Endothelial cell of hepatic sinusoid (primary cell): ENCODE measurements around the gene SPINT4.
"Not testable (repeated sequence)": the region's sequence is repeated elsewhere in the genome, so short reads cannot be mapped to it uniquely, and the experiment has no call there.

ENCODE experiments used
- in situ Hi-C: cut with HindIII; loops from 2 replicates; pipeline ENCODE4 v1.10.0; 2017; ENCODE audit warnings: low sequenced_read_pairs

SPINT4 gene

GRCh38 chr20:45722047-45722446 is at the start of gene SPINT4:
TSS of gene SPINT4 (plus strand) at chr20:45722347. CDS start at chr20:45722368, 21 bp downstream.
- in situ Hi-C loops = loop anchor here (25.0 kb wide), 1 partner anchor 235 kb away; no protein-coding TSS in a partner anchor

- in situ Hi-C loops = no loop called here
These were observed 49.4 kb upstream of the SPINT4 start for GRCh38 chr20:45672765-45673164.

GRCh38 chr20:45679650-45680049 is 42.5 kb upstream of the SPINT4 start:
- in situ Hi-C loops = loop anchor here (10.0 kb wide), 1 partner anchor 85 kb away; no protein-coding TSS in a partner anchor

- in situ Hi-C loops = loop anchor here (10.0 kb wide), 1 partner anchor 91 kb away; no protein-coding TSS in a partner anchor
These were observed 36.3 kb upstream of the SPINT4 start for GRCh38 chr20:45685896-45686295.

DNA sequence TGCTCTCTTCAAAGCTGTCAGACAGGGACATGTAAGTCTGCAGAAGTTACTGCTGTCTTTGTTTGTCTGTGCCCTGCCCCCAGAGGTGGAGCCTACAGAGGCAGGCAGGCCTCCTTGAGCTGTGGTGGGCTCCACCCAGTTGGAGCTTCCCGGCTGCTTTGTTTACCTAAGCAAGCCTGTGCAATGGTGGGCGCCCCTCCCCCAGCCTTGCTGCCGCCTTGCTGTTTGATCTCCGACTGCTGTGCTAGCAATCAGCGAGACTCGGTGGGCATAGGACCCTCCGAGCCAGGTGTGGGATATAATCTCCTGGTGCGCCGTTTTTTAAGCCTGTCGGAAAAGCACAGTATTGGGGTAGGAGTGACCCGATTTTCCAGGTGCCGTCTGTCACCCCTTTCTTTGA is 28.8 kb upstream of the SPINT4 start:
- in situ Hi-C loops = not testable (repeated sequence)

GRCh38 chr20:45695496-45695895 is 26.7 kb upstream of the SPINT4 start:
- in situ Hi-C loops = no loop called here

DNA sequence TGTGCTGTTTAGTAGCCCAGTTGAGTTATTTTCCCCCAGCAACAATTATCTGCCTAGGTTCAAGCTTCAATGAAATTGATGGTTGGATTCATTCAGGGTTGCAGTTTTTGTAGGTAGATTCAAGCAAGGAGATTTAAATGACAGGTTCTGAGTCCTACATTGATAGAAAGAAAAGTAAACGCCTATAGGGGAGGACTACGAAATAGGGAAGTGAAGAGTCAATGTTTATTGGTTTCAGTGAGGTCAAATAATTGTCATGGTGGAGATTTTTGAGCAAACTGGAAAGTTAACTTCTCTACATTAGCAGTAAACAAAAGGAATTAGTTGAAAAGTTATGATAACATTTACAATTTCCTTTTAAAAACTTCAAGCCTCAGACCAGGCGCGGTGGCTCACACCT is 21.0 kb upstream of the SPINT4 start:
- in situ Hi-C loops = loop anchor here (25.0 kb wide), 1 partner anchor 214 kb away; no protein-coding TSS in a partner anchor

DNA sequence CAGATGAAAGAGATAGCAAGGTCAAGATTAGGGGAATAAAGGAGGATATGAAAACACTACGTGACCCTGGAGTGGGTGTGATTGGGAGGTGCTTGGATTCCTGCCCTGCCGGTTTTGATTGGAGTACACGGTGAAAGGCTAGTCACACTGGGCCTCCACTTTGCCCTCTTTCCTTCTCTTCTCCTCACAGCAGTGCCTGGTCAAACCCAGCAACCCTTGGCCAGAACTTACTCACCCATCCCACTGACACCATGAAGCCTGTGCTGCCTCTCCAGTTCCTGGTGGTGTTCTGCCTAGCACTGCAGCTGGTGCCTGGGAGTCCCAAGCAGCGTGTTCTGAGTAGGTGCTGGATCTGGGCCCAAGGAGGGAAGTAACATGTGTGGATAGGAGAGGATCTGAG is 20.3 kb upstream of the SPINT4 start, which contains the start of gene WFDC13:
Gene WFDC13, plus strand, starts transcription at position 166 of the 400 bp plus-strand sequence. Its CDS starts 86 bp downstream, at position 252.
- in situ Hi-C loops = loop anchor here (25.0 kb wide), 1 partner anchor 215 kb away; no protein-coding TSS in a partner anchor

DNA sequence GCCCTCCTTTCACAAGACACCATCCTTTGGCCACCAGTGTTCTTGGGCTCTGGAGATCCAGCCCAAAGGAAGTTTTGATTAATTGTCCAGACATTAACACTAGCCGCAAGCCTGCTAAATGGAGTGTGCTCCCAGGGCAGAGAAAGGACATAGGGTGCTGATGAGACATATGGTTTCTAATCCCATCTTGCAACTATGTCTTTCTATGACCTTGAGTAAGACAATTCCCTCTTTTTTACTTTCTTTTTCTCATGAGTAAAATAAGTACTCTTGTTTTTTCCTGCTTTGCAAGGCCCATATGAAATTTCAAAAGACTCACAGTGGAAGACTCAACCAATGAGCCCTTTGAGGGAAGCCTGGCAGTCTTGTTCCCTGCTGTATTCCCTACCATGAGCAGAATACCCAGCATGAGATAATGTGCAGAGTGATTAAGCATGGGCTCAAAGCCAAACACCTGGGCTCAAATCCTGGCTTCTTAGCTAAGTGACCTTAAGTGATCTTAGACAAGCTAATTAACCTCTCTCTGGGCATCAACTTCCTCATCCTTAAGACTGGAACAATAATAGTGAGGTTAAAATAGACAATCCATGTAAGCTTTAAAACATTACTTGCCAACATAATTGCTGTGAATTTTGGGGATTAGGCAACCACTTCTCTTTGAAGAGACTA is 17.0 kb upstream of the SPINT4 start, which contains the start of gene WFDC10B:
Gene WFDC10B, minus strand, starts transcription at position 51 of the 669 bp plus-strand sequence. CDS start 19,027 bp downstream, outside the sequence.
- in situ Hi-C loops = loop anchor here (25.0 kb wide), 1 partner anchor 218 kb away; no protein-coding TSS in a partner anchor

GRCh38 chr20:45716141-45716688 is 5.9 kb upstream of the SPINT4 start:
- in situ Hi-C loops = loop anchor here (25.0 kb wide), 1 partner anchor 229 kb away; no protein-coding TSS in a partner anchor

GRCh38 chr20:45725134-45725533 is 3.0 kb downstream of the SPINT4 start:
- in situ Hi-C loops = no loop called here

- in situ Hi-C loops = no loop called here
These were observed 4.9 kb downstream of the SPINT4 start for GRCh38 chr20:45727044-45727443.

GRCh38 chr20:45732199-45732598 is 10.1 kb downstream of the SPINT4 start:
- in situ Hi-C loops = no loop called here

- in situ Hi-C loops = no loop called here
These were observed 13.4 kb downstream of the SPINT4 start for GRCh38 chr20:45735552-45735951.

DNA sequence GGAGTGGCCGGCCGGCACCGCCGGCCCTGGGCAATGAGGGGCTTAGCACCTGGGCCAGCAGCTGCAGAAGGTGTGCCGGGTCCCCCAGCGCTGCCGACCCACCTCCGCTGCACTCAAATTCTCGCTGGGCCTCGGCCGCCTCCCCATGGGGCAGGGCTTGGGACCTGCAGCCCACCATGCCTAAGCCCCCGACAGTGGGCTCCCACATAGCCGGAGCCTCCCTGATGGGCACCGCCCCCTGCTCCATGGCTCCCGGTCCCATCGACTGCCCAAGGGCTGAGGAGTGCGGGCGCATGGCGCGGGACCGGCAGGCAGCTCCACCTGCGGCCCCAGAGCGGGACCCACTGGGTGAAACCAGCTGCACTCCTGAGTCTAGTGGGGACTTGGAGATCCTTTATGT is 13.8 kb downstream of the SPINT4 start:
- in situ Hi-C loops = no loop called here

DNA sequence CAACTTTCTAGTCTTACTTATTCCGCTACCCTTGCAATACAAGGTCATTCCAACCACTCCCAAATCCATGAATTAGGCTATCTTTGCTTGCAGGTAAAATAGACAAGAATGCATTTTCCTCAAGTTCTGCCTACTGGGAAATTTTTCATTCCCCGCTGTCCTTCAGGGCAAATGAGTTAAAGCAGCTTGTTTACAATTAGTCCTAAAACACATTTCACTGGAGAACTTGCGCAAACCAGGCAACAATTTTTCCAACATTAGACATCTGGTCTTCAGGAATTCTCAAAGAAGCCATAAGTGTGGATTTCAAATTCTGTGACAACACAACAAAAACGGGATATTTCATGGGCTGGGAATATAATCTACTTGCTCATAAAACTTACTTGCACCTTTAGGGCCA is 20.4 kb downstream of the SPINT4 start:
- in situ Hi-C loops = no loop called here

GRCh38 chr20:45745015-45745414 is 22.9 kb downstream of the SPINT4 start:
- in situ Hi-C loops = no loop called here

DNA sequence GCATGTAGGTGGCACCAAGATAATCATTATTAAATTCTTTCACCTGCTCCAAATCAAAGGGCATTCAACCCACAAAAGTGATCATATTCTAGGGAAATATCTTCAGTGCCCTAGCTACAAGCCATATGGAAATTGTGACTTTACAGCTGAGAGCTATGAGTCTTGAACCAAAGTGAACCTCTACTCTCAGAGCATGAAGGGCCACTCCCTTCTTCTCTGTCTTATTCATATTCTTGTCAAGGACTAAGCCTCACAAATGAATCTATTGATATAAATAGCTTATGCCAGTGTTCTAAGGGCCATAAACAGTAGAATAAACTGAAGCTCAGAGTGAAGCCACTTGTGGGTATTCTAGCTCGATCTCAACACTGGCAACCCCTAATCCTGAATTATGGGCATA is 29.6 kb downstream of the SPINT4 start:
- in situ Hi-C loops = no loop called here

GRCh38 chr20:45752746-45753145 is 30.6 kb downstream of the SPINT4 start:
- in situ Hi-C loops = no loop called here

- in situ Hi-C loops = no loop called here
These were observed 35.9 kb downstream of the SPINT4 start for GRCh38 chr20:45758096-45758495.

DNA sequence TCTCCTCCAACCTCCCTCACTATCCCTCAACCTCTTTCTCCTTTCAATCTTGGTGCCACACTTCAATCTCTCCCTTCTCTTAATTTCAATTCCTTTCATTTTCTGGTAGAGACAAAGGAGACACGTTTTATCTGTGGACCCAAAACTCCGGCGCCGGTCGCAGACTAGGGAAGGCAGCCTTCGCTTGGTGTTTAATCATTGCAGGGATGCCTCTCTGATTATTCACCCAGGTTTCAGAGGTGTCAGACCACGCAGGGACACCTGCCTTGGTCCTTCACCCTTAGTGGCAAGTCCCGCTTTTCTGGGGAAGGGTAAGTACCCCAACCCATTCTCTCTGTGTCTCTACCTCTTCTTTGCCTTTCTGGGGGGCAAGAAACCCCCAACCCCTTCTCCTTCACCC is 37.8 kb downstream of the SPINT4 start:
- in situ Hi-C loops = not testable (repeated sequence)

DNA sequence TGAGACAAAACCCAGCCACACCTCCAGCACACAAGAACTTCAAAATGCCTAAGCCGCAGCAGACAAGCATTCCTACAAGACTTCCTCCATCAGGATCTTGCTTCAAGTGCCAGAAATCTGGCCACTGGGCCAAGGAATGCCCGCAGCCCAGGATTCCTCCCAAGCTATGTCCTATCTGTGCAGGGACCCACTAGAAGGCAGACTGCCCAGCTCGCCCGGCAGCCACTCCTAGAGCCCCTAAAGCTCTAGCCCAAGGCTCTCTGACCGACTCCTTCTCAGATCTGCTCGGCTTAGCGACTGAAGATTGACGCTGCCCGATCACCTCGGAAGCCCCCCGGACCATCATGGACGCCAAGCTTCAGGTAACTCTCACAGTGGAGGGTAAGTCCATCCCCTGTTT is 39.8 kb downstream of the SPINT4 start:
- in situ Hi-C loops = not testable (repeated sequence)
